ENCODE measurements around the gene NR0B2. TPM values are rescaled to one million over a fixed set of nuclear protein-coding genes. Genes with fewer than 3 reads are reported as not detected.

Gene NR0B2
- total RNA-seq, 1 donor from 2014 or later = not detected

- DNase-seq = no peak
Measured at GRCh38 chr1:26936823-26937222, 23.0 kb upstream of the NR0B2 start.

- DNase-seq = no peak
Measured at GRCh38 chr1:26932531-26932930, 18.8 kb upstream of the NR0B2 start.

- no peak for DNase-seq
Measured at GRCh38 chr1:26923711-26924110, 9.9 kb upstream of the NR0B2 start.

GRCh38 chr1:26922901-26923300 is 9.1 kb upstream of the NR0B2 start:
- no peak for DNase-seq

- DNase-seq = no peak
Measured at GRCh38 chr1:26922431-26922729, 8.6 kb upstream of the NR0B2 start.

- DNase-seq = peak; percentile 98
Measured at GRCh38 chr1:26921540-26922430, 8.0 kb upstream of the NR0B2 start, which contains the start of gene NUDC. Gene NUDC, plus strand, starts transcription at chr1:26921743. Its CDS starts 106 bp downstream, at chr1:26921849.

- DNase-seq = no peak
Measured at GRCh38 chr1:26921126-26921539, 7.4 kb upstream of the NR0B2 start.

GRCh38 chr1:26915204-26915842 is 1.5 kb upstream of the NR0B2 start:
- DNase-seq = no peak

- DNase-seq = no peak
Measured at GRCh38 chr1:26913389-26913753, 404 bp downstream of the NR0B2 start.

- no peak for DNase-seq
Measured at GRCh38 chr1:26912147-26912490, 1.7 kb downstream of the NR0B2 start.

GRCh38 chr1:26911399-26912146 is 2.2 kb downstream of the NR0B2 start:
- no peak for DNase-seq

- DNase-seq = no peak
Measured at GRCh38 chr1:26910343-26911160, 3.2 kb downstream of the NR0B2 start.

GRCh38 chr1:26909951-26910342 is 3.8 kb downstream of the NR0B2 start:
- DNase-seq = no peak

GRCh38 chr1:26907071-26907917 is 6.5 kb downstream of the NR0B2 start:
- no peak for DNase-seq

- DNase-seq = no peak
Measured at GRCh38 chr1:26900815-26901511, 12.8 kb downstream of the NR0B2 start.

- DNase-seq = peak; percentile 97
Measured at GRCh38 chr1:26900001-26900814, 13.6 kb downstream of the NR0B2 start, which contains the start of gene GPATCH3. Gene GPATCH3, minus strand, starts transcription at chr1:26900467. Its CDS starts 25 bp downstream, at chr1:26900442.

- DNase-seq = no peak
Measured at GRCh38 chr1:26897351-26897750, 16.4 kb downstream of the NR0B2 start.

- no peak for DNase-seq
Measured at GRCh38 chr1:26894263-26894662, 19.5 kb downstream of the NR0B2 start.

GRCh38 chr1:26890467-26890796 is 23.3 kb downstream of the NR0B2 start:
- no peak for DNase-seq

Data from tongue (tissue), 2 donors.